ENCODE data around the gene SGMS2. TPM values are rescaled to one million over a fixed set of nuclear protein-coding genes. Genes with fewer than 3 reads are reported as not detected.

Gene SGMS2
- total and polyA plus RNA-seq, 2 experiments from 2014 or later = 35.3 to 116 TPM

GRCh38 chr4:107845681-107846080, 20.9 kb downstream of the SGMS2 start:
- Histone ChIP-seq H3K9me2 (ENCODE audit: insufficient read depth) (no peaks in the 10 kb centered on the region), H3K9ac (no peak overlapping the region), H3K9me3 (ENCODE audit: low read depth) (no peaks in the 10 kb centered on the region), H3F3A (ENCODE audit: insufficient read depth) (no peaks in the 10 kb centered on the region), H3K4me2 (ENCODE audit: unreplicated experiment) (no peak overlapping the region), H2AFZ (no peak overlapping the region), H3K79me2 (ENCODE audit: insufficient read depth) (peaks cover 72% of the 10 kb centered on the region), H3K27ac (no peak overlapping the region), H3K36me3 (ENCODE audit: low read depth) (no peaks in the 10 kb centered on the region), H3K27me3 (replicated peaks; ENCODE audit: insufficient read depth) (no peaks in the 10 kb centered on the region), H3K4me1 (ENCODE audit: insufficient read depth) (no peaks in the 10 kb centered on the region), H3K4me3 (no peak overlapping the region), H4K20me1 (ENCODE audit: insufficient read depth) (peaks cover 4% of the 10 kb centered on the region; the same call in 1 of the 2 replicates)
- in situ Hi-C loops (cut with MboI) = no loop called here
- TF ChIP-seq EZH2 (IDR thresholded peaks at IDR 0.05; ENCODE audit: insufficient read depth, poor library complexity, severe bottlenecking) = no peak
- no peak for TF ChIP-seq EZH2phosphoT487 (IDR thresholded peaks at IDR 0.05; ENCODE audit: insufficient read depth, low read depth)
- 92% methylated on average over 3 of the region's 3 CpGs for WGBS, 2 experiments (ENCODE audit: low coverage in 1 of 2, low lambda C conversion rate in 2 of 2, missing lambda C conversion rate in 2 of 2)
- no peak for DNase-seq

GRCh38 chr4:107850438-107850837, 25.7 kb downstream of the SGMS2 start:
- Histone ChIP-seq H3K9me2 (ENCODE audit: insufficient read depth) (no peaks in the 10 kb centered on the region), H3F3A (ENCODE audit: insufficient read depth) (peaks cover 32% of the 10 kb centered on the region), H3K9me3 (ENCODE audit: low read depth) (no peaks in the 10 kb centered on the region), H3K36me3 (ENCODE audit: low read depth) (no peaks in the 10 kb centered on the region), H3K79me2 (ENCODE audit: insufficient read depth) (peaks cover 52% of the 10 kb centered on the region), H3K27me3 (replicated peaks; ENCODE audit: insufficient read depth) (no peaks in the 10 kb centered on the region), H3K4me2 (ENCODE audit: unreplicated experiment) (no peak overlapping the region), H3K27ac (no peak overlapping the region), H4K20me1 (ENCODE audit: insufficient read depth) (peaks cover 4% of the 10 kb centered on the region; the same call in 1 of the 2 replicates), H3K9ac (no peak overlapping the region), H2AFZ (no peak overlapping the region), H3K4me1 (ENCODE audit: insufficient read depth) (peaks cover 27% of the 10 kb centered on the region), H3K4me3 (no peak overlapping the region)
- in situ Hi-C loops (cut with MboI) = no loop called here
- TF ChIP-seq EZH2phosphoT487 (IDR thresholded peaks at IDR 0.05; ENCODE audit: insufficient read depth, low read depth) (no peak), EZH2 (IDR thresholded peaks at IDR 0.05; ENCODE audit: insufficient read depth, poor library complexity, severe bottlenecking) (no peak)
- WGBS, 2 experiments (ENCODE audit: low coverage in 1 of 2, low lambda C conversion rate in 2 of 2, missing lambda C conversion rate in 2 of 2) = 95 to 100% methylated on average over 2 of the region's 2 CpGs
- no peak for DNase-seq

GRCh38 chr4:107853444-107854355, 29.0 kb downstream of the SGMS2 start:
- peak overlapping the region; percentile 94 for H3K4me2 ChIP-seq (ENCODE audit: unreplicated experiment)
- 2 to 4% methylated on average over 9 of the region's 9 CpGs for WGBS, 2 experiments (ENCODE audit: low coverage in 1 of 2, low lambda C conversion rate in 2 of 2, missing lambda C conversion rate in 2 of 2)
- H3K27me3 ChIP-seq (replicated peaks; ENCODE audit: insufficient read depth) = no peaks in the 10 kb centered on the region
- peaks cover 31% of the 10 kb centered on the region for H3K4me1 ChIP-seq (ENCODE audit: insufficient read depth)
- peak overlapping the region; percentile 48 for H3K9ac ChIP-seq
- H4K20me1 ChIP-seq (ENCODE audit: insufficient read depth) = no peaks in the 10 kb centered on the region; the same call in 1 of the 2 replicates
- no peak for TF ChIP-seq EZH2phosphoT487 (IDR thresholded peaks at IDR 0.05; ENCODE audit: insufficient read depth, low read depth)
- no peak for TF ChIP-seq EZH2 (IDR thresholded peaks at IDR 0.05; ENCODE audit: insufficient read depth, poor library complexity, severe bottlenecking)
- H3F3A ChIP-seq (ENCODE audit: insufficient read depth) = peaks cover 37% of the 10 kb centered on the region
- peak overlapping the region; percentile 61 for H3K4me3 ChIP-seq
- H3K27ac ChIP-seq = peak overlapping the region; percentile 85
- H3K9me2 ChIP-seq (ENCODE audit: insufficient read depth) = no peaks in the 10 kb centered on the region; the same call in 1 of the 2 replicates
- peaks cover 54% of the 10 kb centered on the region for H3K79me2 ChIP-seq (ENCODE audit: insufficient read depth)
- in situ Hi-C loops (cut with MboI) = no loop called here
- peak overlapping the region; percentile 15; the same call in 1 of the 2 replicates for H2AFZ ChIP-seq
- peak; percentile 81 for DNase-seq
- H3K36me3 ChIP-seq (ENCODE audit: low read depth) = 0 out of 2 replicates have a peak, but pooled peaks cover under 1% of the 10 kb centered on the region
- no peaks in the 10 kb centered on the region for H3K9me3 ChIP-seq (ENCODE audit: low read depth)

GRCh38 chr4:107854356-107855022, 29.8 kb downstream of the SGMS2 start:
- Histone ChIP-seq H3K4me3 (peak overlapping the region; percentile 61), H3K9me3 (ENCODE audit: low read depth) (no peaks in the 10 kb centered on the region), H3K9ac (peak overlapping the region; percentile 48), H3K27me3 (replicated peaks; ENCODE audit: insufficient read depth) (no peaks in the 10 kb centered on the region), H3K36me3 (ENCODE audit: low read depth) (0 out of 2 replicates have a peak, but pooled peaks cover 6% of the 10 kb centered on the region), H3K4me1 (ENCODE audit: insufficient read depth) (peaks cover 31% of the 10 kb centered on the region), H3K79me2 (ENCODE audit: insufficient read depth) (peaks cover 46% of the 10 kb centered on the region), H3F3A (ENCODE audit: insufficient read depth) (peaks cover 37% of the 10 kb centered on the region), H3K9me2 (ENCODE audit: insufficient read depth) (no peaks in the 10 kb centered on the region; the same call in 1 of the 2 replicates), H3K27ac (peak overlapping the region; percentile 85), H3K4me2 (ENCODE audit: unreplicated experiment) (peak overlapping the region; percentile 94), H2AFZ (peak overlapping the region; percentile 15; the same call in 1 of the 2 replicates), H4K20me1 (ENCODE audit: insufficient read depth) (no peaks in the 10 kb centered on the region; the same call in 1 of the 2 replicates)
- peak; percentile 81 for DNase-seq
- in situ Hi-C loops (cut with MboI) = no loop called here
- TF ChIP-seq EZH2 (IDR thresholded peaks at IDR 0.05; ENCODE audit: insufficient read depth, poor library complexity, severe bottlenecking) = no peak
- no peak for TF ChIP-seq EZH2phosphoT487 (IDR thresholded peaks at IDR 0.05; ENCODE audit: insufficient read depth, low read depth)
- 1 to 5% methylated on average over 3 of the region's 3 CpGs for WGBS, 2 experiments (ENCODE audit: low coverage in 1 of 2, low lambda C conversion rate in 2 of 2, missing lambda C conversion rate in 2 of 2)

Data from GM23248 (cell line).